Hepatocyte (in vitro differentiated cells): Measurements from ENCODE around the gene CEBPG. TPM values are rescaled to one million over a fixed set of nuclear protein-coding genes. Genes with fewer than 3 reads are reported as not detected.

Source experiments
- DNase-seq: peaks from one replicate; pipeline ENCODE4 v3.0.0-alpha.2; 2016; ENCODE audit warnings: low spot score
- H2AFZ ChIP-seq: fragments of 200-600 bp; sonication (generic); 2 replicates; pipeline ENCODE4 v1.6.0; 2016; ENCODE audit warnings: antibody characterized with exemption, mild to moderate bottlenecking
- H3K27ac ChIP-seq: fragments of 200-600 bp; sonication (generic); 2 replicates; pipeline ENCODE4 v1.5.1; 2016; ENCODE audit warnings: mild to moderate bottlenecking
- H3K27me3 ChIP-seq: fragments of 200-600 bp; sonication (generic); 2 replicates; pipeline ENCODE4 v1.6.1; 2016
- H3K36me3 ChIP-seq: fragments of 200-600 bp; sonication (generic); replicated peaks from 2 replicates; pipeline ENCODE4 v1.5.1; 2016; ENCODE audit warnings: low read depth; ENCODE audit not compliant: insufficient read depth
- H3K4me1 ChIP-seq: fragments of 200-600 bp; sonication (generic); 2 replicates; pipeline ENCODE4 v1.5.1; 2016; ENCODE audit warnings: mild to moderate bottlenecking, moderate library complexity; ENCODE audit not compliant: insufficient read depth
- H3K4me2 ChIP-seq: fragments of 200-600 bp; sonication (generic); 2 replicates; pipeline ENCODE4 v1.6.0; 2016
- H3K4me3 ChIP-seq: fragments of 200-600 bp; sonication (generic); 2 replicates; pipeline ENCODE4 v1.5.1; 2016; ENCODE audit warnings: mild to moderate bottlenecking
- H3K79me2 ChIP-seq: fragments of 200-600 bp; sonication (generic); 2 replicates; pipeline ENCODE4 v1.6.0; 2017; ENCODE audit warnings: mild to moderate bottlenecking
- H3K9me2 ChIP-seq: fragments of 200-600 bp; sonication (generic); replicated peaks from 2 replicates; pipeline ENCODE4 v1.6.0; 2017; ENCODE audit warnings: mild to moderate bottlenecking; ENCODE audit not compliant: insufficient read depth
- H3K9me3 ChIP-seq: fragments of 200-600 bp; sonication (generic); 2 replicates; pipeline ENCODE4 v1.5.1; 2016; ENCODE audit warnings: low read depth, mild to moderate bottlenecking
- H4K20me1 ChIP-seq: fragments of 200-600 bp; sonication (generic); 2 replicates; pipeline ENCODE4 v1.6.0; 2016; ENCODE audit warnings: mild to moderate bottlenecking; ENCODE audit not compliant: insufficient read depth, poor library complexity, severe bottlenecking
- EZH2 ChIP-seq: fragments of 200-600 bp; sonication (generic); IDR thresholded peaks from 2 replicates; pipeline ENCODE4 v1.6.1; 2016; ENCODE audit warnings: antibody characterized with exemption, mild to moderate bottlenecking, borderline replicate concordance
- EZH2phosphoT487 ChIP-seq: fragments of 200-600 bp; sonication (generic); IDR thresholded peaks from one replicate; pipeline ENCODE4 v1.6.1; 2018; ENCODE audit warnings: antibody characterized with exemption, mild to moderate bottlenecking, low read depth, moderate library complexity; ENCODE audit not compliant: unreplicated experiment, severe bottlenecking
- WGBS: methylation state at CpG from one replicate; pipeline ENCODE4 v1.1.6; 2016; ENCODE audit warnings: low lambda C conversion rate; ENCODE audit errors: missing lambda C conversion rate; 5-methylcytosine and 5-hydroxymethylcytosine counted together
- polyA plus RNA-seq: library from polyadenylated mRNA; unstranded; fragments of >200 nt; fragmentation: Nextera tagmentation; extraction: Ambion mirVana; gene quantifications from 2 replicates; pipeline ENCODE4 v1.2.1, GENCODE V29; 2016
- total RNA-seq: library from RNA; depleted of rRNA; stranded (reverse); fragments of >200 nt; gene quantifications from 2 replicates; pipeline ENCODE4 v1.2.3, GENCODE V29; 2014
- TF ChIP-seq, protein P1 (sequence below): fragments of 200-600 bp; sonication (generic); IDR thresholded peaks from 2 replicates; pipeline ENCODE4 v1.5.1; 2016; ENCODE audit warnings: antibody characterized with exemption, mild to moderate bottlenecking; ENCODE audit not compliant: poor library complexity

The CEBPG gene
- total and polyA plus RNA-seq, 2 experiments from 2014 or later = 33.1 to 69.5 TPM

DNA sequence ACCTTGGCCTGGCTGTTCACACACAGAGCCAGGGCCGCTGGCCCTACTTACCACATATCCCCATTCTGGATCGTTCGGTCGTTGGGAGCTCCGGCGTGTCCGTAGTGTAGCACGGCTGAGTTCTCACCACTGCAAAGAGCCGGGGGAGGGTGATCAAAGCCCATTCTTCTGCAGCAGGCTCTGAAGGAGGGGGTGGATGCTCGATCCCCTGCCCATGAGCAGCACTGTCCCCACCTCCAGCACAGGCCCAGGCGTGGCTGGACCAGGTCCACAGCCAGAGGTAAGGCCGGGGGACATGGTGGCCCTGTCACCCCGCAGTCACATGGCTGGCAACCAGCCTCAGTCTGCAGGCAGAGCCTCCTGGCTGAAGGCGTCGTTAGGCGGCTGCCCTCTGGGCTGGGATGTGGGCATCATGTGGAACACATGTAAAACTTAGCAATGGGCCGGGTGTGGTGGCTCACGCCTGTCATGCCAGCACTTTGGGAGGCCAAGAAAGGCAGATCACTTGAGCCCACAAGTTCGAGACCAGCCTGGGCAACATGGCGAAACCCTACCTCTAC is 38.2 kb downstream of the CEBPG start:
- no peak for DNase-seq
- WGBS = 93% methylated on average over 20 of the region's 20 CpGs

DNA sequence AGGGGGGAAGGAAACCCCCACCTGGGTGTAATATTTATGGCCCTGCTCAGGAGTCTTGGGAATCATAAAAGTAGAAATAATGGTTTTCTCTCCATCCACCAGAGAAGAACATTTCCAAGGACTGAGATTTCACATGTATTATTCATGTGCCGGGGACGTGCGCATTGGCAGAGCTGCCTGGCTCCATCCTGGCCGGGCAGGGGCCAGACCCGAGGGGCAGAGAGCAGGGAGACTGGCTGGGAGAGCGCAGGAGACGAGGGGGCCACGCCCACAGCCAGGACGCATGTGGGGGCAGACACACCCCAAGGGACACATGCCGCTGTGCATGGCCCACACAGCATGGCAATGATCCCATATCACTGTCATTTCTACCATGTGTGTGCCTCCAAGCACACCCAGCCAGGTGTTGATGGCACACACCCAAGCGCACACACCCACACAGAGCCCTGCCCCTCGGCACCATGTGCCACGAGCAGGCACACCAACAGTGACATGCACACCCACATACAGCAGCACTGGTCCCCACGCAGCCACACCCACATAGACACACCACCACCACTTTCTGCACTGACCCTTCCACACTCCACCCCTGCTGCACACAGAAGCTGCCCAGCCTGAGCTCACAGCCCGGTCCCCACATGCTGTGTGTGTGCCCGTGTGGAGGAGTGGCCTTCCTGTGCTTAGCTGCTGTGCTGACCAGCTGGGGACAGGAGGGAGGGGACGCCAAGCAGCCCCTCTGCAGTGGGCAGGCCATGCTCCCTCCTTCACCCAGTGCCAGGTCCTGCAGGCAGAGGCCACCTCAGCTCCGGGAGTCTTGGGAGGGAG is 39.3 kb downstream of the CEBPG start:
- no peak for DNase-seq
- no peaks in the 10 kb centered on the region for H4K20me1 ChIP-seq
- H3K9me2 ChIP-seq = no peaks in the 10 kb centered on the region
- no peak overlapping the region for H3K4me2 ChIP-seq
- no peaks in the 10 kb centered on the region for H3K9me3 ChIP-seq
- H3K79me2 ChIP-seq = no peaks in the 10 kb centered on the region
- no peaks in the 10 kb centered on the region for H3K4me1 ChIP-seq
- 92% methylated on average over 17 of the region's 18 CpGs for WGBS
- H2AFZ ChIP-seq = no peak overlapping the region
- no peaks in the 10 kb centered on the region for H3K27me3 ChIP-seq
- no peak overlapping the region for H3K27ac ChIP-seq
- no peak overlapping the region for H3K4me3 ChIP-seq
- no peak for TF ChIP-seq EZH2phosphoT487
- TF ChIP-seq, protein P1, sequence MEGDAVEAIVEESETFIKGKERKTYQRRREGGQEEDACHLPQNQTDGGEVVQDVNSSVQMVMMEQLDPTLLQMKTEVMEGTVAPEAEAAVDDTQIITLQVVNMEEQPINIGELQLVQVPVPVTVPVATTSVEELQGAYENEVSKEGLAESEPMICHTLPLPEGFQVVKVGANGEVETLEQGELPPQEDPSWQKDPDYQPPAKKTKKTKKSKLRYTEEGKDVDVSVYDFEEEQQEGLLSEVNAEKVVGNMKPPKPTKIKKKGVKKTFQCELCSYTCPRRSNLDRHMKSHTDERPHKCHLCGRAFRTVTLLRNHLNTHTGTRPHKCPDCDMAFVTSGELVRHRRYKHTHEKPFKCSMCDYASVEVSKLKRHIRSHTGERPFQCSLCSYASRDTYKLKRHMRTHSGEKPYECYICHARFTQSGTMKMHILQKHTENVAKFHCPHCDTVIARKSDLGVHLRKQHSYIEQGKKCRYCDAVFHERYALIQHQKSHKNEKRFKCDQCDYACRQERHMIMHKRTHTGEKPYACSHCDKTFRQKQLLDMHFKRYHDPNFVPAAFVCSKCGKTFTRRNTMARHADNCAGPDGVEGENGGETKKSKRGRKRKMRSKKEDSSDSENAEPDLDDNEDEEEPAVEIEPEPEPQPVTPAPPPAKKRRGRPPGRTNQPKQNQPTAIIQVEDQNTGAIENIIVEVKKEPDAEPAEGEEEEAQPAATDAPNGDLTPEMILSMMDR = no peak
- TF ChIP-seq EZH2 = no peak
- no peaks in the 10 kb centered on the region for H3K36me3 ChIP-seq

More for the DNA sequence above, 38.2 kb downstream of the CEBPG start:
- no peaks in the 10 kb centered on the region for H3K27me3 ChIP-seq
- H3K36me3 ChIP-seq = no peaks in the 10 kb centered on the region
- H3K4me1 ChIP-seq = peaks cover under 1% of the 10 kb centered on the region
- TF ChIP-seq, protein P1 = no peak
- no peak for TF ChIP-seq EZH2phosphoT487
- no peak for TF ChIP-seq EZH2
- no peaks in the 10 kb centered on the region for H3K79me2 ChIP-seq
- no peaks in the 10 kb centered on the region for H3K9me2 ChIP-seq
- no peaks in the 10 kb centered on the region for H3K9me3 ChIP-seq
- H3K4me3 ChIP-seq = no peak overlapping the region
- no peak overlapping the region for H3K27ac ChIP-seq
- no peak overlapping the region for H3K4me2 ChIP-seq
- H2AFZ ChIP-seq = no peak overlapping the region
- no peaks in the 10 kb centered on the region for H4K20me1 ChIP-seq

DNA sequence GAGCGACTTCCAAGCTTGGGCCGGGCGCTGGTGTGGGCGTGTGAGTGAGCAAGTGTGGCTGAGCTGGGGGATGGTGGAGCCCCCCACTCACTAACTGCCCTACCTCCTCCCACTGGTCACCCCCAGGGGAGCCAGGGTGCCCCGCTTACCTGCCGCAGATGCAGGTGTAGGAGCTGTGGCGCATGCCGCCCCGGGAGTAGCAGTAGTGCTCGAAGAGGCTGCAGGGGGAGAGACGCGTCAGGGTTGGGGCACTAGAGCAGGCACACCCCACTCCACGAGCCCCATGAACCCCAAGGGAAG is 39.9 kb downstream of the CEBPG start:
- WGBS = 95% methylated on average over 9 of the region's 13 CpGs
- H3K9me2 ChIP-seq = no peaks in the 10 kb centered on the region
- no peaks in the 10 kb centered on the region for H3K4me1 ChIP-seq
- H3K36me3 ChIP-seq = no peaks in the 10 kb centered on the region
- no peaks in the 10 kb centered on the region for H3K9me3 ChIP-seq
- no peaks in the 10 kb centered on the region for H4K20me1 ChIP-seq
- no peak overlapping the region for H3K4me3 ChIP-seq
- no peak overlapping the region for H3K27ac ChIP-seq
- no peak overlapping the region for H3K4me2 ChIP-seq
- no peak overlapping the region for H2AFZ ChIP-seq
- no peaks in the 10 kb centered on the region for H3K79me2 ChIP-seq
- no peak for DNase-seq
- no peaks in the 10 kb centered on the region for H3K27me3 ChIP-seq
- TF ChIP-seq EZH2phosphoT487 (no peak), EZH2 (no peak)
- TF ChIP-seq, protein P1 = no peak
